Adrenal gland (tissue), 12 donors: ENCODE results near the gene TMEM250. TPM values are rescaled to one million over a fixed set of nuclear protein-coding genes. Genes with fewer than 3 reads are reported as not detected.

Source experiments
- DNase-seq, 7 donors: peaks; one replicate each; pipeline ENCODE4 v3.0.0-alpha.2; 2019 to 2020
- H3K27ac ChIP-seq, 5 donors: fragments of 200-600 bp; sonication (generic) in 4 of 5; 1 replicate in 3 of 5; 2 replicates in 2 of 5; pipeline versions ENCODE4 v1.5.1 to v1.8.0; 2016 to 2020; ENCODE audit warnings: mild to moderate bottlenecking in 1 of 5
- H3K27me3 ChIP-seq: fragments of 200-600 bp; 2 replicates; pipeline ENCODE4 v1.8.0; 2021
- H3K36me3 ChIP-seq, 2 donors: fragments of 200-600 bp; replicated peaks in 1 of 2; 1 replicate in 1 of 2; 2 replicates in 1 of 2; pipeline versions ENCODE4 v1.5.1 to v1.8.0; 2018 to 2022
- H3K4me1 ChIP-seq, 2 donors: fragments of 200-600 bp; replicated peaks in 1 of 2; 1 replicate in 1 of 2; 2 replicates in 1 of 2; pipeline versions ENCODE4 v1.5.1 to v1.8.0; 2018 to 2021
- H3K4me3 ChIP-seq, 4 donors: fragments of 200-600 bp; sonication (generic) in 3 of 4; one replicate each; pipeline ENCODE4 v1.5.1; 2016 to 2018
- H3K9me3 ChIP-seq, 3 donors: fragments of 200-600 bp; sonication (generic) in 1 of 3; replicated peaks in 1 of 3; 1 replicate in 2 of 3; 2 replicates in 1 of 3; pipeline versions ENCODE4 v1.5.1 to v1.8.0; 2016 to 2021
- POLR2A ChIP-seq, 2 donors: fragments of 450-650 bp; IDR thresholded peaks; one replicate each; pipeline ENCODE4 v1.6.1; 2017; ENCODE audit warnings: antibody characterized with exemption in 2 of 2, mild to moderate bottlenecking in 2 of 2, moderate library complexity in 1 of 2
- WGBS, 4 donors: extraction: QIAGEN DNeasy Blood & Tissue Kit in 2 of 4; methylation state at CpG; one replicate each; pipeline versions ENCODE4 v1.1.5 to v1.1.7; 2013 to 2017; 5-methylcytosine and 5-hydroxymethylcytosine counted together
- intact Hi-C, 2 donors: fragments of 100-400 bp; cut with DNase I; formaldehyde crosslinking; loops; one replicate each; pipeline versions ENCODE4 v1.14.1 to v1.15.0; 2022 to 2023
- polyA plus RNA-seq, 3 donors: library from polyadenylated mRNA; stranded (reverse); fragments of 200-250 nt in 2 of 3; fragments of 350-450 nt in 1 of 3; fragmentation: Illumina TruSeq in 1 of 3; extraction: RNeasy Lipid Tissue Mini Kit (QIAGEN cat#74804) in 1 of 3; gene quantifications; one replicate each; pipeline ENCODE4 v1.2.3, GENCODE V29; 2013 to 2014
- total RNA-seq, 9 donors: library from RNA; depleted of rRNA in 4 of 9; stranded (reverse); fragments of >200 nt in 4 of 9; fragments of 120-200 nt in 1 of 9; fragmentation: NEBNext Ultra II Directional in 1 of 9; extraction: Animal tissue kit (Norgen Biotek cat#: 25700) in 1 of 9; gene quantifications; one replicate each; pipeline versions ENCODE4 v1.1.0 to v1.2.4, GENCODE V29; 2013 to 2023
- TF ChIP-seq, protein P1 (sequence below), 6 experiments: fragments of 450-650 bp in 4 of 6; fragments of 200-600 bp in 2 of 6; sonication (generic) in 1 of 6; IDR thresholded peaks; 1 replicate in 5 of 6; 2 replicates in 1 of 6; pipeline versions ENCODE4 v1.5.1 to v1.8.0; 2016 to 2021; ENCODE audit warnings: antibody characterized with exemption in 6 of 6, mild to moderate bottlenecking in 2 of 6, moderate library complexity in 1 of 6
- donor health status: healthy with polysubstance abuse.
- donor health status: Bipolar disorder and iron deficiency.
- donor health status: DM: yes; HTN: yes; CAD: no.
- donor health status: DM: no; HTN: no; CAD: no.
- donor health status: DM: no; HTN: no; CAD: no.
- donor health status: DM: yes; HTN: yes; CAD: no.

The TMEM250 gene
- total and polyA plus RNA-seq, 12 donors: 5.2 to 47.2 (median 28.0) TPM

DNA sequence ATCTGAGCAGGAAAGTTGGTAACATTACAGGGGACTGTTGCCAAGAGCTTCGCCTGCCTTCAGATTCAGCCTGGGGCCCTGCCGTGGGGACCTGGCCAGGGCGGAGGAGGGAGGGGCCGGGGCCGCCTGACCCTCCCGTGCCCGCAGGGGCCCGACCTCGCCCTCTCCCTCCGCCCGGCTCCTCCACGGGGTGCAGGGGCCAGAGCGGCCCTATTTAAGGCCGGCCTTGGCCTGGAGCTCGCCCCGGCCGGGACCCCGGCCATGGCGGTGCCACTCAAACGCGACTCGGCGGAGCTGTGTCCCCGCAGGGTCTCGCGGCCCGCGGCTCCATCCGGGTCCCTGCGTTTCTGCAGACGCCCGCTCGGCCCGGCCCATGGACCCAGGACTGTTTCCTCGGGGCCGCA lies 757 bp downstream of the TMEM250 start:
- H3K4me1 ChIP-seq: peaks cover 16 to 22% of the 10 kb centered on the region in 2 donors
- DNase-seq: peak in 4 of 7 donors; percentile 54 to 69 (median 62)
- intact Hi-C loops: no loop called here
- H3K27ac ChIP-seq: peak overlapping the region; percentile 37 to 98 (median 81)
- whole genome bisulfite sequencing, 4 donors: 0% methylated on average over 1 to 36 of the region's 36 CpGs
- no peaks in the 10 kb centered on the region for H3K27me3 ChIP-seq
- H3K9me3 ChIP-seq: no peaks in the 10 kb centered on the region
- H3K36me3 ChIP-seq: peaks cover 0 to 22% of the 10 kb centered on the region in 2 donors
- peak overlapping the region in 3 of 4 donors; percentile 42 to 97 (median 66) for H3K4me3 ChIP-seq
- no peak for TF ChIP-seq POLR2A (IDR thresholded peaks at IDR 0.05)
- TF ChIP-seq, protein P1, sequence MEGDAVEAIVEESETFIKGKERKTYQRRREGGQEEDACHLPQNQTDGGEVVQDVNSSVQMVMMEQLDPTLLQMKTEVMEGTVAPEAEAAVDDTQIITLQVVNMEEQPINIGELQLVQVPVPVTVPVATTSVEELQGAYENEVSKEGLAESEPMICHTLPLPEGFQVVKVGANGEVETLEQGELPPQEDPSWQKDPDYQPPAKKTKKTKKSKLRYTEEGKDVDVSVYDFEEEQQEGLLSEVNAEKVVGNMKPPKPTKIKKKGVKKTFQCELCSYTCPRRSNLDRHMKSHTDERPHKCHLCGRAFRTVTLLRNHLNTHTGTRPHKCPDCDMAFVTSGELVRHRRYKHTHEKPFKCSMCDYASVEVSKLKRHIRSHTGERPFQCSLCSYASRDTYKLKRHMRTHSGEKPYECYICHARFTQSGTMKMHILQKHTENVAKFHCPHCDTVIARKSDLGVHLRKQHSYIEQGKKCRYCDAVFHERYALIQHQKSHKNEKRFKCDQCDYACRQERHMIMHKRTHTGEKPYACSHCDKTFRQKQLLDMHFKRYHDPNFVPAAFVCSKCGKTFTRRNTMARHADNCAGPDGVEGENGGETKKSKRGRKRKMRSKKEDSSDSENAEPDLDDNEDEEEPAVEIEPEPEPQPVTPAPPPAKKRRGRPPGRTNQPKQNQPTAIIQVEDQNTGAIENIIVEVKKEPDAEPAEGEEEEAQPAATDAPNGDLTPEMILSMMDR (IDR thresholded peaks at IDR 0.05): no peak

DNA sequence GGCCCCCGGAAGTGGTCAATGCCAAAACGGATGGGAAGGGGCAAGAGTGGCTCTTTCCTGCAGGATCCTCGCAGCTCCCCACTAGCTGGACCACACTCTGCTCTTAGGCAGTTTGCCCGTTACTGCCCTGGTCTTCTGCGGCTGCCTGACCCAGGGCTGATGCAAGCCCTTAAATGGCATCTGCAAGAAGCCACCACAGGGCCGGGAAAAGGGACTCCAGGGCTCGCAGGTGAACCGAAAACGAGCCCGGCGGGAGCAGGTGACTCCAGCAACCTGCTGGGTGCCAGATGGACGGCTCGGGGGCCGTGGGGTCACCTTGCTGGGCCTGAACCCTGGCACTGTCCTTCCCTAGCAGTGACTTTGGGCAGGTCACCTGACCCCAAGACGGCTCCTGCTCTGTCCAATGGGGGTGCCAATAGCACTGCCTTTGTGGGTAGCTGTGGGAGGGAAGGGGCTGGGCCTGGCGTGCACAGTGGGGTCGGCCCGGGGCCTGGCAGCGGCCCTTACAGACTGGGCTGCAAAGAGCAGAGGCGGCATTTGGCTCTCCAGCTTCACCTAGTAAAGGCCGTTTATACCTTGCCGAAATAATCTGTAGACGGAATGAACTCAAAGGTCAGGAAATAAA lies 1.3 kb downstream of the TMEM250 start:
- intact Hi-C loops: no loop called here
- H3K27me3 ChIP-seq: no peaks in the 10 kb centered on the region
- H3K36me3 ChIP-seq: peaks cover 0 to 22% of the 10 kb centered on the region in 2 donors
- H3K27ac ChIP-seq: peak overlapping the region in 4 of 5 donors; percentile 79 to 98 (median 88)
- peak overlapping the region in 3 of 4 donors; percentile 42 to 97 (median 66) for H3K4me3 ChIP-seq
- H3K9me3 ChIP-seq: no peaks in the 10 kb centered on the region
- peaks cover 16 to 18% of the 10 kb centered on the region in 2 donors for H3K4me1 ChIP-seq
- 40 to 49% (median 46%) methylated on average over 14 to 23 of the region's 23 CpGs for whole genome bisulfite sequencing, 4 donors
- no peak for TF ChIP-seq POLR2A (IDR thresholded peaks at IDR 0.05)
- TF ChIP-seq, protein P1 (IDR thresholded peaks at IDR 0.05): no peak
- peak in 1 of 7 donors; percentile 47 for DNase-seq

DNA sequence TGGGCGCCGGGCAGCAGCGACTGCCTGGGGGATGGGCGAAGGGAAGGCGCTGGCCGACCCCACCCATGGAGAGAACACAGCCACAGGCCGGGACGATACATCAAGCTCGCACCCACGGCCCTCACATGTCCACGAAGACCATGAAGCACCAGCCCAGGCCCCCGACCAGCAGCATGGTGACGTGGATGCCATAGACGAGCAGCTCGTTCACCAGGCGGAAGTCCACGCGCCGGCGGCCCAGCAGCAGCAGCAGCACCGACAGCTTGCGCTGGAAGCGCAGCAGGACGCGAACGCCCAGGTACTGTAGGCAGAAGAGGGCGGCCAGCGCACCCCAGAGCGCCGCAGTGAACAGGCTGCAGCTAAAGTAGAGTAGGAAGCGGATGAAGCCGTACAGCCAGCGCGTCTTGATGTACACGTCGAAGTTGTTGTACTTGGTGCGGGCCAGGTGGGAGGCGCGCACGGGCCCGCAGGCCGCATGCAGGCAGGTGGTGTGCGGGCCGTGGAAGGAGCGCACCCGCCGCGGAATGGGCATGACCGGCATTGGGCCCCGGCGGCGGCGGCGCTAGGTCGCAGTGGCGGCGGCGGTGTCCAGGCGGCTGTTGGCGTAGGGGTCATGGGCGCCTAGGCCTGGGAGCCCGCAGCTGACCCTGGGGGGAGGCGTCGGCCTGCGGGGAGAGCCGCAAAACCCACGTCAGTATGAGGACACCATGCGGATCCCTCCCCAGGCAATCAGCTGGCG lies 2.1 kb downstream of the TMEM250 start:
- peaks cover 16 to 17% of the 10 kb centered on the region in 2 donors for H3K4me1 ChIP-seq
- no peaks in the 10 kb centered on the region for H3K27me3 ChIP-seq
- intact Hi-C loops: no loop called here
- TF ChIP-seq POLR2A (IDR thresholded peaks at IDR 0.05): no peak
- TF ChIP-seq, protein P1 (IDR thresholded peaks at IDR 0.05): no peak
- H3K27ac ChIP-seq: no peak overlapping the region
- no peak for DNase-seq
- H3K36me3 ChIP-seq: peaks cover 0 to 22% of the 10 kb centered on the region in 2 donors
- H3K4me3 ChIP-seq: no peak overlapping the region
- no peaks in the 10 kb centered on the region for H3K9me3 ChIP-seq
- WGBS, 4 donors: 94 to 97% (median 96%) methylated on average over 42 to 69 of the region's 69 CpGs

DNA sequence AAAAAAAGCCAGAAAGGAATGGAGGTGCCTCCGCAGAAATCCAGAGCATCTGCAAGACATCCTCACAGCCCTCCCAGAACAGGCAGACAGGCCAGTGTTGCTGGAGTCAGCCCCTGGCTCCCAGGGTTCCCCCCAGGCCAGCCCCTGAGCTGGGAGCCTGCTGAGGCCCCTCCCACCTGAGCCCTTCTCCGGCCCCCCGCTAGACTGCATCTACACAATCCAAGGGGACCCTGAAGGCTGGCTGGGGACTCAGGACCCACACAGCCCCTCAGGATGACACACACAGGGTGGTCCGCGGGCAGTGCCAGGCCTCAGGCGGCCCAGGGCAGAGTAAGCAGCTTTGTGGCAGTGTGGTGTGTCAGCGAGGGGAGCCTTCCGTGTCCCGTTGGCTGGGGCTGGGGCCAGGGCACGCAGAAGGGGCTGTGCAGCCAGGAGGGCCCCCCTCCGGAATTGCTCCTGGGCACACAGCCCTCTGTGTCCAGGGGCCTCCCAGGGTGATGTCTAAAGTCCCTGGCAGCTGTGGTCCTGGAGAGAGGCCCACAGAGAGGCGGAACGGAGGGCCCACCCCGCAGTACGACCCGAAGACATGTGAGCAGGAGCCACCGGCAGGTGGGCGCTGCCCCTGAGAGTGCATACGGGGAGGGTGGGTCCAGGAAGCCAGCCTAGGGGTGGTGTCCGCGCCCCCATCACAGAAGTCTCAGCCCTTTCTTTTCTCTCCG lies 2.9 kb downstream of the TMEM250 start:
- H3K4me1 ChIP-seq: peaks cover 16 to 17% of the 10 kb centered on the region in 2 donors
- intact Hi-C loops: no loop called here

More for the DNA sequence above, 2.9 kb downstream of the TMEM250 start:
- TF ChIP-seq, protein P1 (IDR thresholded peaks at IDR 0.05): no peak
- TF ChIP-seq POLR2A (IDR thresholded peaks at IDR 0.05): no peak
- no peak overlapping the region for H3K4me3 ChIP-seq
- no peaks in the 10 kb centered on the region for H3K9me3 ChIP-seq
- H3K27ac ChIP-seq: no peak overlapping the region
- 86 to 92% (median 89%) methylated on average over 10 to 22 of the region's 22 CpGs for WGBS, 4 donors
- peaks cover 0 to 22% of the 10 kb centered on the region in 2 donors for H3K36me3 ChIP-seq
- no peaks in the 10 kb centered on the region for H3K27me3 ChIP-seq
- no peak for DNase-seq
